Natural killer cell (primary cell): ENCODE results near the gene SP110. TPM values are rescaled to one million over a fixed set of nuclear protein-coding genes. Genes with fewer than 3 reads are reported as not detected.
"Not testable (repeated sequence)": the region's sequence is repeated elsewhere in the genome, so short reads cannot be mapped to it uniquely, and the experiment has no call there.

Experiments
- ATAC-seq, 3 donors: fragments of 150-1000 bp in 2 of 3; fragments of 200-7000 bp in 1 of 3; cut with Tn5 transposase; 1 replicate in 1 of 3; 2 replicates in 2 of 3; pipeline ENCODE4 v1.10.0; 2021; ENCODE audit warnings: mild to moderate bottlenecking in 2 of 3, moderate library complexity in 2 of 3
- DNase-seq, 2 donors: peaks; one replicate each; pipeline versions ENCODE4 v3.0.0 to v3.0.0-alpha.2; 2013 to 2021; ENCODE audit warnings: mixed read lengths in 1 of 2
- H3K27ac ChIP-seq: one replicate; pipeline ENCODE4 v1.5.1; 2013; ENCODE audit warnings: mild to moderate bottlenecking, low read length
- H3K27me3 ChIP-seq: one replicate; pipeline ENCODE4 v1.6.1; 2013; ENCODE audit warnings: low read length; ENCODE audit not compliant: control insufficient read depth, insufficient read depth
- H3K36me3 ChIP-seq: one replicate; pipeline ENCODE4 v1.6.1; 2013; ENCODE audit warnings: low read length; ENCODE audit not compliant: control insufficient read depth, insufficient read depth
- H3K4me1 ChIP-seq: one replicate; pipeline ENCODE4 v1.6.1; 2013; ENCODE audit warnings: low read length; ENCODE audit not compliant: control insufficient read depth, insufficient read depth
- H3K4me3 ChIP-seq: one replicate; pipeline ENCODE4 v1.5.1; 2013; ENCODE audit warnings: low read length
- H3K9me3 ChIP-seq: one replicate; pipeline ENCODE4 v1.6.1; 2013; ENCODE audit warnings: low read length; ENCODE audit not compliant: control insufficient read depth, insufficient read depth
- H3K27ac Mint-ChIP-seq, 2 donors: one replicate each; pipeline ENCODE4 v1.8.0; 2022; ENCODE audit warnings: mild to moderate bottlenecking in 2 of 2, mixed read lengths in 2 of 2, moderate library complexity in 1 of 2
- H3K27me3 Mint-ChIP-seq, 2 donors: one replicate each; pipeline ENCODE4 v1.8.0; 2022; ENCODE audit warnings: low read depth in 2 of 2, mixed read lengths in 2 of 2
- H3K36me3 Mint-ChIP-seq: one replicate; pipeline ENCODE4 v1.8.0; 2022; ENCODE audit warnings: mixed read lengths
- H3K4me1 Mint-ChIP-seq, 2 donors: one replicate each; pipeline ENCODE4 v1.8.0; 2022; ENCODE audit warnings: mixed read lengths in 2 of 2
- H3K4me3 Mint-ChIP-seq: one replicate; pipeline ENCODE4 v1.8.0; 2022; ENCODE audit warnings: mild to moderate bottlenecking, moderate library complexity, mixed read lengths
- H3K9me3 Mint-ChIP-seq, 2 donors: one replicate each; pipeline ENCODE4 v1.8.0; 2022; ENCODE audit warnings: mixed read lengths in 2 of 2
- WGBS: methylation state at CpG from one replicate; pipeline ENCODE4 v1.1.7; 2013; ENCODE audit warnings: missing lambda C conversion rate; ENCODE audit not compliant: insufficient coverage; 5-methylcytosine and 5-hydroxymethylcytosine counted together
- intact Hi-C: fragments of 100-400 bp; cut with micrococcal nuclease; formaldehyde crosslinking; loops from one replicate; pipeline ENCODE4 v1.14.2; 2022
- total RNA-seq, 4 donors: library from RNA; stranded (reverse); fragments of 120-200 nt in 1 of 4; gene quantifications; one replicate each; pipeline versions ENCODE4 v1.2.3 to v1.2.4, GENCODE V29; 2013 to 2022
- TF ChIP-seq, protein P1 (sequence below): fragments of 200-600 bp; IDR thresholded peaks from one replicate; pipeline ENCODE4 v1.8.0; 2022; ENCODE audit warnings: antibody characterized with exemption

SP110 gene
- total RNA-seq, 3 donors from 2014 or later (not counting 1 experiment from before 2014, with no cell fraction given) = 92.7 to 132 (median 97.9) TPM

DNA sequence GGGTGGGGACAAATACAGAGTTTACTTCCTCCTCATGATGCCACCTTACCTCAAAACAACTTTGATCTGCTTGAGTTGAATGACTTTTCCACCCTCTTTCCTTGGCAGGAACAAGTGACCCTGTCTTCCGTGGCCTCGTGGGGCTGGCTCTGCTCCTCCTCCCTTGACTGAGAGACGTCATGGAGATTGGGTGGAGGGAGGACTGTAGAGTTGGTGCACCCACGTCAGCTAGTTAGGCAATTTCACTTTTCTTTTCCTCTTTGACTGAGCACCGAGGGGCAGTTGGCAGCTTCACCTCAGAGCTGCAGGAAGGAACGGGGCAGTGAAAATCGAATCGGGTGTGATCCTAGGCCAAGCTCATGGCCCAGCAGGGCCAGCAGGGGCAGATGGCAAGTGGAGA lies 5.7 kb upstream of the SP110 start, which contains the start of gene SP140:
TSS of gene SP140 (plus strand) at position 251 of the 400 bp plus-strand sequence. CDS start at position 360, 109 bp downstream.
- peak within 1 kb of the TSS; percentile 99 to 100 for H3K27ac Mint-ChIP-seq
- ATAC-seq (peak; percentile 92 to 98 (median 97)), DNase-seq (peak; percentile 68 to 93)
- Histone ChIP-seq H3K27ac (peak within 1 kb of the TSS; percentile 90), H3K4me1 (peaks cover 40% of the 10 kb centered on the region), H3K9me3 (peaks cover 3% of the 10 kb centered on the region), H3K27me3 (no peaks in the 10 kb centered on the region), H3K4me3 (peak within 1 kb of the TSS; percentile 56), H3K36me3 (peaks cover 5% of the 10 kb centered on the region)
- H3K4me1 Mint-ChIP-seq = peaks cover 50 to 61% of the 10 kb centered on the region in 2 donors
- no peaks in the 10 kb centered on the region for H3K27me3 Mint-ChIP-seq
- intact Hi-C loops = loop anchor here (5.0 kb wide), 2 partner anchors 102 to 192 kb away; partner anchors contain the start of genes SP100 and SP140L
- peak within 1 kb of the TSS; percentile 92 for H3K4me3 Mint-ChIP-seq
- WGBS = 14% methylated on average over 7 of the region's 8 CpGs
- TF ChIP-seq, protein P1, sequence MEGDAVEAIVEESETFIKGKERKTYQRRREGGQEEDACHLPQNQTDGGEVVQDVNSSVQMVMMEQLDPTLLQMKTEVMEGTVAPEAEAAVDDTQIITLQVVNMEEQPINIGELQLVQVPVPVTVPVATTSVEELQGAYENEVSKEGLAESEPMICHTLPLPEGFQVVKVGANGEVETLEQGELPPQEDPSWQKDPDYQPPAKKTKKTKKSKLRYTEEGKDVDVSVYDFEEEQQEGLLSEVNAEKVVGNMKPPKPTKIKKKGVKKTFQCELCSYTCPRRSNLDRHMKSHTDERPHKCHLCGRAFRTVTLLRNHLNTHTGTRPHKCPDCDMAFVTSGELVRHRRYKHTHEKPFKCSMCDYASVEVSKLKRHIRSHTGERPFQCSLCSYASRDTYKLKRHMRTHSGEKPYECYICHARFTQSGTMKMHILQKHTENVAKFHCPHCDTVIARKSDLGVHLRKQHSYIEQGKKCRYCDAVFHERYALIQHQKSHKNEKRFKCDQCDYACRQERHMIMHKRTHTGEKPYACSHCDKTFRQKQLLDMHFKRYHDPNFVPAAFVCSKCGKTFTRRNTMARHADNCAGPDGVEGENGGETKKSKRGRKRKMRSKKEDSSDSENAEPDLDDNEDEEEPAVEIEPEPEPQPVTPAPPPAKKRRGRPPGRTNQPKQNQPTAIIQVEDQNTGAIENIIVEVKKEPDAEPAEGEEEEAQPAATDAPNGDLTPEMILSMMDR = no peak
- H3K9me3 Mint-ChIP-seq = no peaks in the 10 kb centered on the region
- H3K36me3 Mint-ChIP-seq = peaks cover 8% of the 10 kb centered on the region

DNA sequence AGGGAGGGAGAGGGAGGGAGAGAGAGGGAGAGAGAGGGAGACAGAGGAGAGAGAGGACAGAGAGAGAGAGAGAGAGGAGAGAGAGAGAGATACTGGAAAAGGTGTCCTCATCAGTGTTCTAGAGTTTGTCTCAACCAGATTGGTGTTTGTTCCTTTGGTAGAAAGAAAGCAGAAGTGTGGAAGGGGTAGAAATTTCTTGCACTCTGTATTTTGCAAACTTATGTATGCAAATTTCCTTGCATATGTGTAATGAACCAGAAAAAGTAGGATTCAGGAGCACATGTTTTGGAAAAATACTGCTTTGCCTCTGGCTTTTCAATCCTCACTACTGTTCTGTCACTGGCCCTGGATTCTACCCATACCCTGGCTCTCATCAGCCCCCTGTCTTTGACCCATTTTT lies 4.7 kb upstream of the SP110 start:
- no peaks in the 10 kb centered on the region for H3K36me3 ChIP-seq
- TF ChIP-seq, protein P1 = no peak
- peaks cover 46% of the 10 kb centered on the region for H3K4me1 ChIP-seq

DNA sequence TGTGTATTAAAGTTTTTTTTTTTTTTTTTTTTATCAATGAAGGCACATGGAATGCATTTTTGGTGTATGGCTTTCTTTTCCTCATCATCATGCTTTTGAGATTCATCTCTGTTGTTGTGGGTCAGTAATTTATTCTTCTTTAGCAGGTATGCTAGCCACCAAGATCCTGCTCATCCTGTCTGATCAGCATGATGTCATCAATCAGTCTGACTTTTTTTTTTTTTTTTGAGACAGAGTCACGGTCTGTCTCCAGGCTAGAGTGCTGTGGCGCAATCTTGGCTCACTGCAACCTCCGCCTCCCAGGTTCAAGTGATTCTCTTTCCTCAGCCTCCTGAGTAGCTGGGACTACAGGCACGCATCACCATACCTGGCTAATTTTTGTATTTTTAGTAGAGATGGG lies 3.0 kb upstream of the SP110 start:
- ATAC-seq, DNase-seq: not testable (repeated sequence)

More for the DNA sequence above, 4.7 kb upstream of the SP110 start:
- ATAC-seq = no peak
- H3K36me3 Mint-ChIP-seq = no peaks in the 10 kb centered on the region
- no peaks in the 10 kb centered on the region for H3K27me3 ChIP-seq
- H3K27ac Mint-ChIP-seq = peak overlapping the region; percentile 99 to 100
- H3K9me3 Mint-ChIP-seq = no peaks in the 10 kb centered on the region
- peak overlapping the region; percentile 90 for H3K27ac ChIP-seq
- H3K4me3 Mint-ChIP-seq = no peak overlapping the region
- DNase-seq = no peak
- intact Hi-C loops = no loop called here
- H3K9me3 ChIP-seq = no peaks in the 10 kb centered on the region
- peaks cover 54 to 66% of the 10 kb centered on the region in 2 donors for H3K4me1 Mint-ChIP-seq
- H3K27me3 Mint-ChIP-seq = no peaks in the 10 kb centered on the region
- H3K4me3 ChIP-seq = no peak overlapping the region

DNA sequence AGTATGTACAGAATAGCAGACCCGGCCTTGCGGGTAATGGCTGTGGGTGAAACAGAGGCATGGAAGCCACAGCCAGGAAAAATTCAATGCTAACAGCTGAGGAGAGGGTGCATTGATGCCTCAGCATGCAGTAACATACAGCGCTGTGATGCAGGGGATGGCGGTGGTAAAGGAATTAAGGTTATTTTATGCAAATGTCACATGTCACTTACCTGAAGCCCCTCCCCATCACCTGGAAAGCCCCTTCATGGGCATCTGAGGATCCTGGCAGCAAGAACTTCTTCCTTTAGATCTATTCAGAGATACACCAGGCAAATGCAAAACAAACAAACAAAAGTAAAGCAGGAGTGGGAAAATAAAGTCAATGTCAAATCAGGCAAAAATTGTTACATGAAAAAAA lies 1.7 kb upstream of the SP110 start:
- 100% methylated on average over 2 of the region's 4 CpGs for WGBS
- Mint-ChIP-seq H3K4me1 (peaks cover 50 to 68% of the 10 kb centered on the region in 2 donors), H3K36me3 (no peaks in the 10 kb centered on the region), H3K27ac (no peak overlapping the region), H3K9me3 (no peaks in the 10 kb centered on the region), H3K27me3 (no peaks in the 10 kb centered on the region), H3K4me3 (no peak overlapping the region)
- Histone ChIP-seq H3K4me3 (no peak overlapping the region), H3K9me3 (no peaks in the 10 kb centered on the region), H3K27ac (no peak overlapping the region), H3K36me3 (peaks cover 5% of the 10 kb centered on the region), H3K27me3 (no peaks in the 10 kb centered on the region), H3K4me1 (peaks cover 50% of the 10 kb centered on the region)
- peak in 1 of 2 donors; percentile 26 for DNase-seq
- intact Hi-C loops = no loop called here
- ATAC-seq = no peak
- TF ChIP-seq, protein P1 = no peak

More for the DNA sequence above, 3.0 kb upstream of the SP110 start:
- H3K27ac ChIP-seq, H3K36me3 Mint-ChIP-seq, H3K9me3 ChIP-seq, H3K4me3 ChIP-seq, intact Hi-C loops, H3K27me3 Mint-ChIP-seq, H3K4me3 Mint-ChIP-seq, H3K36me3 ChIP-seq, H3K27me3 ChIP-seq, H3K9me3 Mint-ChIP-seq: not testable (repeated sequence)
- Mint-ChIP-seq H3K4me1 (peaks cover 52 to 66% of the 10 kb centered on the region in 2 donors), H3K27ac (peak overlapping the region in 1 of 2 donors; percentile 100)
- peaks cover 50% of the 10 kb centered on the region for H3K4me1 ChIP-seq
- WGBS = 85% methylated on average over 4 of the region's 4 CpGs
